ENCODE results near the gene PDZD4.

The PDZD4 gene

GRCh38 chrX:153867139-153867538 lies 36.8 kb upstream of the PDZD4 start:
- DNase-seq (ENCODE audit: low read depth), result no peak

DNA sequence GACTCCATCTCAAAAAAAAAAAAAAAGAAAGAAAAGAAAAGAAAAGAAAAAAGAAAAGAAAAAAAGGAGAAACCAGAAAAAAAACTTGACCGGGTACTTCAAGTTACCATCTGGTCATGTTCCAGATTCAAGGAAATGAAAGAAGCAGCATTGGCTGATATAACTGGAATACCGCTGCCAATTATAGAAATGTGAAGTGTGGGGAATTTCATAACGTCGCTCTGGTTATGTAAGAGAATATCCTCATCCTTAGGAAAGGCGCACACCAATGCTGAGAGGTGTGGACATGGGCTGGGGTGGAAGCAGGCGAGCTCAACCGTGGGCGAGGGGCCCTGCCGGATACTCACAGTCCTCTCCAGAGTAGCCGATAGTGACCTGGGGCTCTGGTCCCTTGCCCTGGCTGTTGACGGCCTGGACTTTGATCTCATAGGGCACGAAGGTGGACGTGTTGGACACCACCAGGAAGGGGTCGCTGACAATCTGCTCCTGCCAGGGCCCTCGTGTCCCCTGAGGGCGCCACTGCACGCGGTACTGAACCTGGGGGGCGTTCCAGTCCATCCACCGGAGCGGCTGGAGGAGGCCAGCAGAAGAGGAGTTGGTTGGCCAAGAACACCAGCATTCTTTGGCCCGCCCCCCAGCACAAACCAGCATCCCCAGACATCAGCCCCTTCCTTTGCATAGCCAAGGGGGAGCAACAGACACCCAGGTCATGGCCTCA lies 36.1 kb upstream of the PDZD4 start:
- no peak for DNase-seq (ENCODE audit: low read depth)

DNA sequence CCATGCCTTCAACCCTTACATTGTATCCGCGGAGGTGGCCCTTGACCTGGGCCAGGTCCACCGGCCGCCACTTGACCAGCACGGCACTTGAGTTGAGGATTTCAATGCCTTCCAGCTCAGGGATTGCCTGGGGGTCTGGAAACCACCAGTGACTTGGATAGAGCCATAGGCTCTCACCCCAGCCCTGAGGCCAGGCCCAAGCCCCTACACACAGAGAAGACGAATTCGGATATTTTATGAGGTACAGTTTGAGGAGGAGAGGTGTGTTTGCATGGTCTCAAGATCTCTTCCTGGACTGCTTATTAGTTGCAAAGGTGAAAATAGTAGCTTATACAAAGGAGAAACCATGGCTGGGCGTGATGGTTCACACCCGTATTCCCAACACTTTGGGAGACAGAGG lies 35.3 kb upstream of the PDZD4 start:
- no peak for DNase-seq (ENCODE audit: low read depth)

DNA sequence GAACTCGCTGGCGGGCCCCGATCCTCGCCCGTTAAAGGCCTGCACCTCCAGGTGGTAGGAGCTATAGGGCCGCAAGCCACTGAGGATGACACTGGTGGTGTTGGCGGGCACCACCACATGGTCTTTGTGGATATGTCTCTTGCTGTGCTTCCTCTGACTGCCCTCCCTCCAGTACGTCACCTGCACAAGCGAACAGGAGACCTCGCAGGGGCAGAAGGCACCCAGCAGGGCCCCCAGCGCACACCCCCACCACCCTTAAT lies 34.9 kb upstream of the PDZD4 start:
- DNase-seq (ENCODE audit: low read depth), result no peak

DNA sequence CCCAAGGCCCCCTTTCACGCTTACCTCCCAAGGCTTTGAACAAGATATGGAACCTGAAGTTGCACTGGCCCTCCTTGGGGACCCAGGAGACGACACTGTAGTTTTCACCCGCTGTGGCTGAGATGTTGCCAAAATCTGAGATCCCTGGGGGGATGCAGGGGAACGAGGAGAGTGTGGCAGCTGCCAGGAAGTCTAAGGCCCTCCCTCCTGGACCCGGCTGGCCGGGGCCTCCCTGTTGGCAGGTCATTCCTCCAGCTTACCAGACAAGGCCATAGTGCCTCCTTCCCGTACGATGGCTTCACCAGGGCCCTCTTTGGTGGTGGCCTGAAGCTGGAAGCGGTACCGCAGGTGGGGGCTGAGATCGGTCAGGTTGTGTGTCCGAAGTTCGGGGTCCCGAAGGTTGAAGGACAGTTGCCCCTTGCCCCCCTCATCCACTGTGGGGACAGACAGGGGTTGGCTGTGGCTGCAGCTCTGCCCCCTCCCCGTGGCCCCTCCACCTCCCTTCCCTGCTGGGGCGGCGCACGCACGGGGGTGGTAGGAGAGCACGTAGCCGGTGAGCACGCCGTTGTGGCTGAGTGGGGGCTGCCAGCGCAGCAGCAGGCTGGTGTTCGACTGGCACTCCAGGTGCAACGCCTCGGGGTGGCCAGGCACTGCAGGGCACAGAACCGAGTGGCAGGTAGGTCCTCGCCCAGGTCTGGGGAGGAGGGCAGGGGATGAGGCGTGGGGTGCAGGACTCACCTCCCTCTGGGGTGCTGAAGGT lies 34.4 kb upstream of the PDZD4 start:
- no peak for DNase-seq (ENCODE audit: low read depth)

- no peak for DNase-seq (ENCODE audit: low read depth)
Measured at GRCh38 chrX:153864101-153864500, 33.8 kb upstream of the PDZD4 start.

DNA sequence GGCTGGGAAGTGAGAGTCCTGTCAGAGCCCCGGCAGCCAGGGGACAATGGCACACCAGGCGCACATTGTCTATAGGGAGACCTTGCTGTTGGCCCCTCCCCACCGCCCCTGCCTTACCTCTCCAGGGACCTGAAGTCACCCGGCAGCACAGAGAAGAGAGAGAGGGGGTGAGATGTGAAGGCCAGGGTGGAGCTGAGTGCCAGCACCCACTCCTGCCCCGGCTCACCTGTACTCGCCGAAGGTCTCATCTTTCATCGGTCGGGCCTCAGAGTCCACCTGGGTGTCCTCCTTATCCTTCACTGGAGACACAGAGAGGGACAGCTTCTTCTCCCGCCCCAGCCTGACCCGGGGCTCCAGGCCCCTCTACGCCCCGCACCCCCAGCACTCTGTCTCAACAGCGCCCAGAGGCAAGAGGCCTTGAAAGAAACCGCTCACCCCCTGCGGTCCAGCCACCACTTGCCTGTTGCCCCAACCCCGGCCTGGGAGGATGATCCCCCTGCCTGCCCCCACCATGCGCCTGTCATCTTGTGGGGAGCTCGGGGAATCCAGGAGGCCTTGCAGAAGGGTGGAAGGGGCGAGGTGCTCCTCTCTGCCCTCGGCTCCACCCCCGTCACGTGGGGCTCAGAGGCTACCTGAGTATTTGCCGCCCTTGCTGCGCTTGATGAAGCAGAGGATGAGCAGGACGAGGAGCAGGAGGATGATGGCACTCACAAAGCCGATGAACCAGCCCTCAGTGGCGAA lies 33.1 kb upstream of the PDZD4 start:
- DNase-seq (ENCODE audit: low read depth), result no peak

GRCh38 chrX:153862369-153863250 lies 32.3 kb upstream of the PDZD4 start:
- DNase-seq (ENCODE audit: low read depth), result no peak

GRCh38 chrX:153861733-153862310 lies 31.5 kb upstream of the PDZD4 start:
- DNase-seq (ENCODE audit: low read depth), result no peak

GRCh38 chrX:153861151-153861550 lies 30.8 kb upstream of the PDZD4 start:
- DNase-seq (ENCODE audit: low read depth), result no peak

DNA sequence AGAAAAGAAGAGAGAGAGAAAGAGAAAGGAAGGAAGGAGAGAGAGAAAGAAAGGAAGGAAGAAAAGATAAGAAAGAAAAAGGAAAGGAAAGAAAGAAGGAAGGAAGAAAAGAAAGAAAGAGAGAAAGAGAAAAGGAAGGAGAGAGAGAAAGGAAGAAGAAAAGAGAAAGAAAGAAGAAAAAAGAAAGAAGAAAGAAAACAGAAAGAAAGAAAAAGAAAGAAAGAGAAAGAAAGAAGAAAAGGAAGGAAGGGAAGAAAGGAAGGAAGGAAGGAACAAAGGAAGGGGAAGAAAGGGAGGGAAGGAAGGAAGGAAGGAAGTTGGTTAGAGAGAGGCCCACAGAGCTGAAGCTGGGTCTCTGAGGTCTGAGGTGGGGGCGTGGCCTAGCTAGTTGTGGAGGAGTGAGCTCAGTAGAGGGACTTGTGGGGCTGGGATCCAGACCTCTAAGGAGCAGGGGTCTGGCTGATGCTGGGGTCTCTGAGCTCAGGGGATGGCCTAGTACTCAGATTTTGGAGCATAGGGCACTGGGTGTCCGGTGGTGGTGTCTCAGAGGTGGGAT lies 27.1 kb upstream of the PDZD4 start:
- DNase-seq (ENCODE audit: low read depth), result no peak

DNA sequence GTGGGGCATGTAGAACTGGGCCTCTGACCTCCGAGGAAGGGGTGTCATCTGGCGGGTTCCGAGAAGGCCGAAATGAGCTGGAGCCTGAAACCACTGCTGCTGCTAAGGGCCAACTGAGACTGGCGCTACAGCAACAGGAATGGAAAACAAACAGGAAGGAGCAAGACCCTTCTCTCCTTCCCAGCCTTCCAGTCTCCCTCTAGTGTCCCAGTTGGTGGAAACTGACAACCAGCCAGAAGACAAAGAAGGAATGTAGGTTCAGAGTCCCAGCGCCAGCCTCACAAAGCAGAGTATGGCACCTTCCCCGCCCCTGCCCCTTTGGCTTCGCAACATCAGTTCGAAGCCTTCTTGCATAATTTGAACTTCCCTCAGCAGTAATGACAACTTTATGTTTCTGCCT lies 24.4 kb upstream of the PDZD4 start:
- DNase-seq (ENCODE audit: low read depth), result no peak

- no peak for DNase-seq (ENCODE audit: low read depth)
Measured at GRCh38 chrX:153853902-153854267, 23.5 kb upstream of the PDZD4 start.

DNA sequence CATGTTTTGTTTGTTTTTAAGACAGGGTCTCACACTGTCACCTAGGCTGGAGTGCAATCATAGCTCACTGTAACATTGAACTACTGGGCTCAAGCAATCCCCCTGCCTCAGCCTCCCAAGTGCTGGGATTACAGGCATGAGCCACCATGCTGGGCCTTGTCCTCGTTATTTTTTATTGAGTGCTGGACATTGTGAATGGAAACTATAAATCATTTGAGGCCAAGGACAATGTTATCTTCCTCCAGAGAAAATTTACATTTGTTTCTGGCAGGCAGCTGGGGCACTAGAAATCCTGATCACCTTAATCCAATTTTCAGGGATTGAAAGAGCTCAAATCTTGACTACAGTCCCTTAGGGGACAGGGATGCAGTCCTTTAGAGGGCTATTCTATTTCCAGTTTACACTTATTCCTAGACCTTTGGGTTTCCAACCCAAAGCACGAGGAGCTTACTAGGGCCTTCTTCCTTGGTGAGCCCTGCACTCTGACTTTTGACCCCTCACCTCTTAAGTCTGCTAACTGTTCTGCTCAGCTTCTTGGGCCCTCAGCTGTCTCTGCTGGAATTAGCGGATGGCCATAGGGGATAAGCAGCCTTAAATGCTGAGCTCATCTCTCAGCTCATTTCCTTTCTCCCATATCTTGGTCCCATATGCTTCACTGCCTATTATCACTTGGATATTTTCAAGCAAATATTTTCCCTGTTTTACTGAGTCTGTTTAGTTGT lies 23.0 kb upstream of the PDZD4 start:
- DNase-seq (ENCODE audit: low read depth), result no peak

- DNase-seq (ENCODE audit: low read depth), result no peak
Measured at GRCh38 chrX:153851981-153852380, 21.6 kb upstream of the PDZD4 start.

DNA sequence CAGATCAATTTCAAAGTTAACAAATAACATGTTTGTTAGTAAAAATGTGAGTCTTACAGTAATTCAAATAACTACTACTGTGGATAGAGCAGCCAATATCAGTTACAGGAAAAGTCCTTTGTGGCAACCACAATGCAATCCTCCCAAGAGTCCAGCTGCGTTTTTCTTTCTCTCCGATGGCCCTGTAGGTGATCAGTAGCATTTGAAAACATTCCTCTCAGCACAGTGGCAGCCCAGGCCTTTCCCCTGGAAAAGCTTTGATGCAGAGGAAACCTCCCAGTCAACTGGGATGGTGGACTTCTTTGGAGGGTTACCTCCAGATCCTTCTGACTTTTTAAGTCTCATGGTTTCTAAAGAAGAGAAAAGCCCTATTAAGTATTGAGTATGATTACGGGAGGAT lies 18.0 kb upstream of the PDZD4 start:
- no peak for DNase-seq (ENCODE audit: low read depth)

GRCh38 chrX:153845842-153846241 lies 15.5 kb upstream of the PDZD4 start:
- no peak for DNase-seq (ENCODE audit: low read depth)

DNA sequence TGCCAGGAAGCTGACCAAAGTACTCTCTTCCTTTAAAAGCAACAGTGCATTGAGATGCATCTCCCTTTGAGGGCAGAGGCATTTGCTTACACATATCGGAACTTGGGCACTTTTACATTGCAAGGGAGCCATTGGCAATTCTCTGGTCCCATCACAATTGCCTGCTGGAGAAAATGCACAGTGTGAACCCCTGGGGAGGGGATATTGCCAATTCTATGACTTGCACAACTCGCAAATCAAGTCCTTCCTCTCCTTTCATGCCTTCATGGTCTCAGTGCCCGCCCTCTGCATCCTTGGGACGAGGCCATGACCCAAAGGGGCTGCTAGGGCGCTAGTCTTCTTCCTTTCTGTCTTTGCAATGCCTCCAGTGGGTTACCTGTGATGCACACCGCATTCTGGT lies 14.9 kb upstream of the PDZD4 start:
- no peak for DNase-seq (ENCODE audit: low read depth)

GRCh38 chrX:153844509-153845082 lies 14.3 kb upstream of the PDZD4 start:
- no peak for DNase-seq (ENCODE audit: low read depth)

DNA sequence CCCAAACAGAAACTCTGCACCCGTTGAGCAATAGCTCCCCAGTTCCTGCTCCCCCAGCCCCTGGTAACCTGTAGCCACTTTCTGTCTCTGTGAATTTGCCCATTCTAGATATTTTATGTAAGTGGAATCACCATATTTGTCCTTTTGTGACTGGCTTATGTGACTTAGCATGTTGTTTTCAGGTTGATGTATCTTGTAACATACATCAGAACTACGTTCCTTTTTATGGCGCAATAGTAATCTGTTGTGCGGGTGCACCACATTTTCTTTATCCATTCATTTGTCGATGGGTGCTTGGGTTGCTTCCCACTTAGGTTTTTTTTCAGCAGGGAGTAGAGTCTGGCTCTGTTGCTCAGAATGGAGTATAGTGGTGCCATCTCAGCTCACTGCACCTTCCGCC lies 6.6 kb upstream of the PDZD4 start:
- no peak for DNase-seq (ENCODE audit: low read depth)

DNA sequence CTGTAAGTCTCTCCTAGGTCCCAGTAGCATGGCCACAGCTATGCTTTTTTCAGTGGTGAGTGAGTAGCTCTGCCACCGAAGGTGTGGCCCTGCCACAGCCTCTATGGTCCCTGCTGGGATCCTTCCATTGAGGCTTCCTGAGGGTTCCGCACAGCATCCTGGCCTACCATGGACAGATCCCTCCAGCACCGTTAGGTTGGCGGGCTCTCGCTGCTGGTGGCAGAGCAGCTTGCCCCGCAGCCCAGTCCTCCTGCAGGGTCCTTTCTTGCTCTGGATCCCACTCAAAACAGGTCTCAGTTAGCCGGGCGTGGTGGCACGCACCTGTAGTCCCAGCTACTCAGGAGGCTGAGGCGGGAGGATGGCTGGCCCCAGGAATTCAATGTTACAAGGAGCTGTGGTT lies 2.4 kb upstream of the PDZD4 start:
- no peak for DNase-seq (ENCODE audit: low read depth)
